AG10803 (cell line): ENCODE results near the gene PCA3.

Experiments
- DNase-seq: peaks from one replicate; pipeline ENCODE4 v3.0.0; 2010; ENCODE audit warnings: low read depth
- H3K4me3 ChIP-seq: 2 replicates; pipeline ENCODE4 v1.5.1; 2011; ENCODE audit warnings: mild to moderate bottlenecking, low read length, control low read depth
- TF ChIP-seq, protein P1 (sequence below): conservative IDR thresholded peaks from 2 replicates; pipeline ENCODE4 v1.5.1; 2011; ENCODE audit warnings: mild to moderate bottlenecking, low read length, control low read depth, inconsistent platforms

The PCA3 gene

DNA sequence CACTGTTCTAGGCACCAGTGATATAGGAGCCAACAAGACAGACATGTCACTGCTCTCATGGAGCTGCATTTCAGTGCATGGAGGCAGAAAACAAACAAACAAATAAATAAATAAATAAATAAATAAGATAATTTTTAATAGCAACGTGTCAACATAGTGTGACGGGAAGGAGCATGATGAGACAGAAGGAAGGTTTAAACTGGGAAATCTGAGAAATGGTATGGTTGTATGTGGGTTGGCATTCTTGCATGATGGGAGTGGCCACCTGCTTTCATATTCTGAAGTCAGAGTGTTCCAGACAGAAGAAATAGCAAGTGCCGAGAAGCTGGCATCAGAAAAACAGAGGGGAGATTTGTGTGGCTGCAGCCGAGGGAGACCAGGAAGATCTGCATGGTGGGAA is at the start of gene PCA3:
Gene PCA3 (plus strand): TSS at position 301 of the 400 bp plus-strand sequence.
- no peak for DNase-seq
- TF ChIP-seq, protein P1, sequence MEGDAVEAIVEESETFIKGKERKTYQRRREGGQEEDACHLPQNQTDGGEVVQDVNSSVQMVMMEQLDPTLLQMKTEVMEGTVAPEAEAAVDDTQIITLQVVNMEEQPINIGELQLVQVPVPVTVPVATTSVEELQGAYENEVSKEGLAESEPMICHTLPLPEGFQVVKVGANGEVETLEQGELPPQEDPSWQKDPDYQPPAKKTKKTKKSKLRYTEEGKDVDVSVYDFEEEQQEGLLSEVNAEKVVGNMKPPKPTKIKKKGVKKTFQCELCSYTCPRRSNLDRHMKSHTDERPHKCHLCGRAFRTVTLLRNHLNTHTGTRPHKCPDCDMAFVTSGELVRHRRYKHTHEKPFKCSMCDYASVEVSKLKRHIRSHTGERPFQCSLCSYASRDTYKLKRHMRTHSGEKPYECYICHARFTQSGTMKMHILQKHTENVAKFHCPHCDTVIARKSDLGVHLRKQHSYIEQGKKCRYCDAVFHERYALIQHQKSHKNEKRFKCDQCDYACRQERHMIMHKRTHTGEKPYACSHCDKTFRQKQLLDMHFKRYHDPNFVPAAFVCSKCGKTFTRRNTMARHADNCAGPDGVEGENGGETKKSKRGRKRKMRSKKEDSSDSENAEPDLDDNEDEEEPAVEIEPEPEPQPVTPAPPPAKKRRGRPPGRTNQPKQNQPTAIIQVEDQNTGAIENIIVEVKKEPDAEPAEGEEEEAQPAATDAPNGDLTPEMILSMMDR, result no peak
- H3K4me3 ChIP-seq, result no peak within 1 kb of the TSS

DNA sequence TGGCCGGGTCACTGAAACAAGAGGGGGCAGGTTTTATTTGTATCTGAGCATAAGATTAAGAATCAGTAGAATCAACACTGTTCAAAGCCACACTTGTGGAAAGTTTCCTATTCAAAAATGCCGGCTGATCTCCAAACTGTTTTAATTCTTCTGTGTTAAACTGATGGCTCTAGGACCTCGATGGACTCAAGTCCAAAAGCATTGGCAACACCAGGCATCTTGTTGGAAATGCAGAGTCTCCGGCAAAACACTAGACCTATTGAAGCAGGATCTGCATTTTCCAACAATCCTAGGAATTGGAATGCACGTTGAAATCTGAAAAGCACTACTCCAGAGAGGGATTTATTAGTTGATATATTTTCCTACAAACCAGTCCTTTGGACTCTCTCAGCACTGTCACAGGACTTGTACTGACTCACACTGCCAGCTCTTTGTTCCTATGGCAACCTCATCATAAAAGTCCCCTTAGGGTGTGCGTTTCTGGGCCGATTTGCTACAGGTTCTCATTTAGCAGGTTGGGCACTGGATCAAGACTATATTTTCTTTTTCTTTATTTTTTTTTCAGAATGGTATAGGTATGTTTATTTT is 48.1 kb upstream of the PCA3 start:
- no peak overlapping the region for H3K4me3 ChIP-seq
- DNase-seq, result peak; percentile 9
- TF ChIP-seq, protein P1, result no peak

DNA sequence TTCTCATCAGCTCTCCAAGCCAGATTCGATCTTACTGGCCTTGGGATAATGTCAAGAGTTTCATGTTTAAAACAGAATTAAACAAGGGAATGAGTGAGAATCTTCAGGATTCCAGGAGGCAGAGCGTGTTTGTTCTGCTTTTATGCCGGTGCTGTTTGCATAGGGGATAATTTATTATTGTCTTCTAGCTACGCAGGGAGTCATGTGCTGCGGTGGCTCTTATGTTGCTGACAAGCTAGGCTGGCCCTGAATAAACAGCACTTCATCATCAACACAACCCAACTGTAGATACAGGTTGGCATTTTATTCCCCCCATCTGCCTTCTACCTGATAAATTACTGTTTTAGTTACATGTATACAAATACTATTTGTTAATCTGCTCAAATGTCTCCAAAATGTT is 47.1 kb upstream of the PCA3 start:
- H3K4me3 ChIP-seq, result no peak overlapping the region
- DNase-seq, result no peak
- TF ChIP-seq, protein P1, result no peak

DNA sequence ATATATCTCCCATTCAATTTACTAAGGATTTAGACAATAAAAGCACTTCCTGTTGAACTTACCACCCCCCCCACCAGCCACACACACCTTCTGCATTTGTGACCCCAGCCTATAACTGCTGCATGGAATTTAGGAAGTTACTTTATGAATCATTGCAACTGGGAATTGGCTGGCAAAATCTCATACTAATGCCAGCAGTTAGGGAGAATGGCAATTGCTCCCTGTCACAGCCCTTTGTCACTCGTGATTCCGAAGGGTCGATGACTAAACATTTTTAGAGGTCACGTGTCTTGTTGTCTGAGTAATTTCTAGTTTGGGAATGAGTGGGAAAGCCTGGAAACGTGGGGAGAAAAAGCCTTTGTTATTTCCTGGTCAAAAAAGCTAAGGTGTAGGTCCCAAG is 46.6 kb upstream of the PCA3 start:
- H3K4me3 ChIP-seq, result no peak overlapping the region
- TF ChIP-seq, protein P1, result no peak
- peak; percentile 41 for DNase-seq

DNA sequence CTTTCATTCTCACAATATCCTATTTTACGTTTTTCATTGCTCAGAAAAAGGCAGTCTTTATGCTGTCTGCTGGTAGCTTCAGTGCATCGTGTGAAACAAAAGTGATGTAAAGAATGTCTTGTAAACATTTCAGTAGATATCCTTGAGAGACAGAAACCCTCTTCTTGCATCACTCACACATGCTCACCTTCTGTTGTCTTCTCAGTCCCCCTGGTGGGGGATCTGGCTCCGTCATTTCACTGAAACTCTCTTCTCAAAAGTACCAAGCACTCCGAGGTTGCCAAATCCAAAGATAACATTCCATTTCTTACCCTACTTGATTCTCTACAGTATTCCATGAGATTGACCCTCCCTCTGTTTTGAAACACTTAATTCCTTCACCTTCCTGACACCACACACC is 46.1 kb upstream of the PCA3 start:
- TF ChIP-seq, protein P1, result no peak; the same call in 1 of the 2 replicates
- no peak for DNase-seq
- H3K4me3 ChIP-seq, result no peak overlapping the region

DNA sequence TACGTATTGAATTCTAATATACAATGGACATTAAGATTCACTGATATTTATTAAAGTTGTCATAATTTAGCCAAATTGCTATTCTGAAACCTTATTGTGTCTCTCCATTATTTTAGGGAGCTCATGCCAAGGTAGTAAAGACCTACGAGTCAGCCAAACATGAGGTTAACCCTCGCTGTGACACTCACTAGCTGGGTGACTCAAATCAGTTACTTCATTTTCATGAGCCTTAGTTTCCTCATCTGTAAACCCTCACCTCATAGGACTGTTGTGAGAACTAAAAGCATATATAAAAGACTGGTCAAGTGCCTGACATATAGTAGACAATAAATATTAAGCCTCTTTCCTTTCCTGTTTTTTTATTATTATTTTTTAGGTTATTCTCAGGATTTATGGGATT is 44.0 kb upstream of the PCA3 start:
- TF ChIP-seq, protein P1, result no peak
- H3K4me3 ChIP-seq, result no peak overlapping the region
- no peak for DNase-seq

DNA sequence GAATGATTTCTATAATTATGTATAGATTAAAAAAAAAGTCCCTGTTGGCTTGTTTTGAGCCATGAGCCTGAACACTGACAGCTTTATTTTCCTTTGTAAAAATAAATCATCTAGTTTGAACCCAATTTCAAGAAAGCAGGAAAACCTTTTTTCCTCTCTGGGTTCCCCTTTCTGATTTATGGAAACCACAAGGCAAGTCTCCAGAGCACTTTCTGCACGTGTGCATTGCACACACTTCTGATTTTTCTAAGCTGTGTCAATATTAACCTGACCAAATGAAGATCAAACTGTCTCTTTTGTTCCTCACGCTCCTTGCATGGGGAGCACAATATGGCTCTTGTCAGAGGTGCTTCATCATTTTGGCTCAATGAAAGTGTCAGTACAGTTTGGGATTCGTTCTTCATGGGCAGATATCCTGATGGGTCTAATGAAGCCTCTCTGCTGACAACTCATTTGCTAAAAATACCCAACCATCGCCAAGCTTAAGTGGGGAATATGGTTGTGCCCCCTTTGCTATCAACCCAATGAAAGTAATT is 39.2 kb upstream of the PCA3 start:
- TF ChIP-seq, protein P1, result no peak
- no peak overlapping the region for H3K4me3 ChIP-seq
- DNase-seq, result no peak
